HG03575 (cell line): ENCODE measurements around the gene TPI1.

ENCODE experiments used
- ATAC-seq: cut with Tn5 transposase; IDR thresholded peaks from one replicate; pipeline ENCODE4 v1.9.1; 2021; ENCODE audit not compliant: unreplicated experiment, insufficient number of reproducible peaks, low FRiP score; ENCODE audit errors: extremely low read depth

Gene TPI1

GRCh38 chr12:6867413-6868210 lies at the start of gene TPI1:
TSS of gene TPI1 (plus strand) at chr12:6867531. CDS start at chr12:6867567, 36 bp downstream.
- no peak for ATAC-seq

GRCh38 chr12:6817662-6818157 lies 49.6 kb upstream of the TPI1 start:
- ATAC-seq = no peak

- no peak for ATAC-seq
These were observed 49.1 kb upstream of the TPI1 start for GRCh38 chr12:6818222-6818621.

GRCh38 chr12:6818645-6819044 lies 48.7 kb upstream of the TPI1 start:
- ATAC-seq = no peak

GRCh38 chr12:6819106-6820030 lies 48.0 kb upstream of the TPI1 start:
- ATAC-seq = no peak

GRCh38 chr12:6820166-6820565 lies 47.2 kb upstream of the TPI1 start:
- no peak for ATAC-seq

GRCh38 chr12:6821591-6822425 lies 45.5 kb upstream of the TPI1 start, which contains the start of gene GPR162:
TSS of gene GPR162 (plus strand) at chr12:6821821. CDS start at chr12:6823899, 2,078 bp downstream.
- no peak for ATAC-seq

GRCh38 chr12:6822426-6823135 lies 44.8 kb upstream of the TPI1 start:
- ATAC-seq = no peak

- ATAC-seq = no peak
These were observed 43.9 kb upstream of the TPI1 start for GRCh38 chr12:6823182-6824084.

GRCh38 chr12:6824085-6824775 lies 43.1 kb upstream of the TPI1 start:
- ATAC-seq = no peak

GRCh38 chr12:6824901-6825381 lies 42.4 kb upstream of the TPI1 start:
- ATAC-seq = no peak

- ATAC-seq = no peak
These were observed 41.8 kb upstream of the TPI1 start for GRCh38 chr12:6825398-6826124.

GRCh38 chr12:6826125-6826733 lies 41.1 kb upstream of the TPI1 start:
- no peak for ATAC-seq

- no peak for ATAC-seq
These were observed 40.4 kb upstream of the TPI1 start for GRCh38 chr12:6826734-6827436.

GRCh38 chr12:6827437-6827911 lies 39.9 kb upstream of the TPI1 start:
- no peak for ATAC-seq
